HG03060 (cell line): ENCODE results near the gene CIAO2A.
A peak's percentile ranks its signal among the peaks of the same experiment; 100 is the strongest.
"Not testable (repeated sequence)": the region's sequence is repeated elsewhere in the genome, so short reads cannot be mapped to it uniquely, and the experiment has no call there.

ENCODE experiments used
- ATAC-seq: cut with Tn5 transposase; IDR thresholded peaks from one replicate; pipeline ENCODE4 v1.9.1; 2021; ENCODE audit warnings: low read depth, moderate number of reproducible peaks; ENCODE audit not compliant: unreplicated experiment

CIAO2A gene

GRCh38 chr15:64093627-64094417, at the start of gene CIAO2A:
Gene CIAO2A, minus strand, starts transcription at chr15:64093838. Its CDS starts 70 bp downstream, at chr15:64093768.
- ATAC-seq = peak; percentile 56

GRCh38 chr15:64143276-64143675, 49.6 kb upstream of the CIAO2A start:
- no peak for ATAC-seq

- no peak for ATAC-seq
These were observed 48.3 kb upstream of the CIAO2A start for GRCh38 chr15:64141798-64142512.

GRCh38 chr15:64138331-64138941, 44.8 kb upstream of the CIAO2A start:
- no peak for ATAC-seq

- no peak for ATAC-seq
These were observed 43.7 kb upstream of the CIAO2A start for GRCh38 chr15:64137226-64137833.

GRCh38 chr15:64136347-64136746, 42.7 kb upstream of the CIAO2A start:
- no peak for ATAC-seq

- no peak for ATAC-seq
These were observed 40.7 kb upstream of the CIAO2A start for GRCh38 chr15:64134345-64134829.

- ATAC-seq = no peak
These were observed 40.1 kb upstream of the CIAO2A start for GRCh38 chr15:64133623-64134344.

GRCh38 chr15:64132217-64132616, 38.6 kb upstream of the CIAO2A start:
- ATAC-seq = no peak

- no peak for ATAC-seq
These were observed 37.9 kb upstream of the CIAO2A start for GRCh38 chr15:64131547-64131946.

GRCh38 chr15:64130159-64130558, 36.5 kb upstream of the CIAO2A start:
- no peak for ATAC-seq

GRCh38 chr15:64127521-64128270, 34.1 kb upstream of the CIAO2A start:
- ATAC-seq = no peak

GRCh38 chr15:64125978-64126377, 32.3 kb upstream of the CIAO2A start:
- ATAC-seq = no peak

- ATAC-seq = no peak
These were observed 29.3 kb upstream of the CIAO2A start for GRCh38 chr15:64122936-64123351.

- no peak for ATAC-seq
These were observed 28.8 kb upstream of the CIAO2A start for GRCh38 chr15:64122444-64122843.

- no peak for ATAC-seq
These were observed 28.0 kb upstream of the CIAO2A start for GRCh38 chr15:64121614-64122013.

GRCh38 chr15:64120322-64120721, 26.7 kb upstream of the CIAO2A start:
- not testable (repeated sequence) for ATAC-seq

- no peak for ATAC-seq
These were observed 24.3 kb upstream of the CIAO2A start for GRCh38 chr15:64117759-64118487.

GRCh38 chr15:64112904-64113303, 19.3 kb upstream of the CIAO2A start:
- no peak for ATAC-seq
